Colonic mucosa (tissue), 4 donors: ENCODE results near the gene EPN1. TPM values are rescaled to one million over a fixed set of nuclear protein-coding genes. Genes with fewer than 3 reads are reported as not detected.

Source experiments
- DNase-seq: peaks from one replicate; pipeline ENCODE4 v3.0.0-alpha.2; 2020
- H3K27ac ChIP-seq: fragments of 200-600 bp; one replicate; pipeline ENCODE4 v1.8.0; 2021
- H3K27me3 ChIP-seq: fragments of 200-600 bp; one replicate; pipeline ENCODE4 v1.8.0; 2021
- H3K36me3 ChIP-seq: fragments of 200-600 bp; one replicate; pipeline ENCODE4 v1.8.0; 2021
- H3K4me1 ChIP-seq: fragments of 200-600 bp; one replicate; pipeline ENCODE4 v1.8.0; 2021; ENCODE audit warnings: mild to moderate bottlenecking
- H3K4me3 ChIP-seq: fragments of 200-600 bp; one replicate; pipeline ENCODE4 v1.8.0; 2021
- H3K9ac ChIP-seq, 2 donors: one replicate each; pipeline ENCODE4 v1.7.0; 2013; ENCODE audit warnings: control low read depth in 2 of 2, low read depth in 2 of 2, low read length in 2 of 2
- H3K9me3 ChIP-seq: fragments of 200-600 bp; one replicate; pipeline ENCODE4 v1.8.0; 2021
- CTCF ChIP-seq: fragments of 200-600 bp; IDR thresholded peaks from one replicate; pipeline ENCODE4 v1.8.0; 2022; ENCODE audit warnings: antibody characterized with exemption, mild to moderate bottlenecking
- intact Hi-C: fragments of 100-400 bp; cut with DNase I; formaldehyde crosslinking; loops from one replicate; pipeline ENCODE4 v1.14.1; 2022
- total RNA-seq, 2 donors: library from RNA; stranded (reverse); fragmentation: NEBNext Ultra II Directional in 1 of 2; extraction: Animal tissue kit (Norgen Biotek cat#: 25700) in 1 of 2; gene quantifications; one replicate each; pipeline ENCODE4 v1.2.1, GENCODE V29; 2021
- donor health status: healthy.
- donor health status: DM: no; HTN: no; CAD: no.
- donor health status: DM: no; HTN: no; CAD: no.

Gene EPN1
- total RNA-seq, 2 donors from 2014 or later = 257 to 259 TPM

- H3K9me3 ChIP-seq = no peaks in the 10 kb centered on the region
- TF ChIP-seq CTCF = no peak
- intact Hi-C loops = no loop called here
- H3K4me3 ChIP-seq = no peak overlapping the region
- H3K9ac ChIP-seq = no peak overlapping the region
- peaks cover 4% of the 10 kb centered on the region for H3K4me1 ChIP-seq
- H3K27ac ChIP-seq = no peak overlapping the region
- DNase-seq = no peak
- H3K36me3 ChIP-seq = no peaks in the 10 kb centered on the region
- H3K27me3 ChIP-seq = no peaks in the 10 kb centered on the region
These were observed 24.3 kb upstream of the EPN1 start for GRCh38 chr19:55650602-55651230.

GRCh38 chr19:55651236-55651635 lies 23.8 kb upstream of the EPN1 start:
- no peak for TF ChIP-seq CTCF
- Histone ChIP-seq H3K27ac (no peak overlapping the region), H3K4me1 (peaks cover 6% of the 10 kb centered on the region), H3K27me3 (no peaks in the 10 kb centered on the region), H3K4me3 (no peak overlapping the region), H3K9ac (no peak overlapping the region), H3K9me3 (no peaks in the 10 kb centered on the region), H3K36me3 (no peaks in the 10 kb centered on the region)
- no peak for DNase-seq
- intact Hi-C loops = no loop called here

- Histone ChIP-seq H3K4me1 (peaks cover 18% of the 10 kb centered on the region), H3K9ac (no peak overlapping the region), H3K36me3 (no peaks in the 10 kb centered on the region), H3K27me3 (no peaks in the 10 kb centered on the region), H3K9me3 (no peaks in the 10 kb centered on the region), H3K4me3 (no peak overlapping the region), H3K27ac (no peak overlapping the region)
- no peak for TF ChIP-seq CTCF
- intact Hi-C loops = no loop called here
- DNase-seq = no peak
These were observed 22.5 kb upstream of the EPN1 start for GRCh38 chr19:55652311-55653128.

- Histone ChIP-seq H3K27ac (peak overlapping the region; percentile 99), H3K36me3 (no peaks in the 10 kb centered on the region), H3K4me3 (peak overlapping the region; percentile 82), H3K4me1 (peaks cover 21% of the 10 kb centered on the region), H3K9me3 (no peaks in the 10 kb centered on the region), H3K27me3 (no peaks in the 10 kb centered on the region), H3K9ac (peak overlapping the region; percentile 62 to 82)
- intact Hi-C loops = no loop called here
- DNase-seq = peak; percentile 97
- peak; percentile 98 for TF ChIP-seq CTCF
These were observed 21.2 kb upstream of the EPN1 start for GRCh38 chr19:55653651-55654322.

- peak overlapping the region; percentile 76 to 82 for H3K9ac ChIP-seq
These were observed 20.6 kb upstream of the EPN1 start for GRCh38 chr19:55654323-55654867.

More at GRCh38 chr19:55654323-55654867, 20.6 kb upstream of the EPN1 start:
- TF ChIP-seq CTCF = no peak
- Histone ChIP-seq H3K4me1 (peaks cover 21% of the 10 kb centered on the region), H3K9me3 (no peaks in the 10 kb centered on the region), H3K27me3 (no peaks in the 10 kb centered on the region), H3K4me3 (peak overlapping the region; percentile 82), H3K36me3 (no peaks in the 10 kb centered on the region), H3K27ac (peak overlapping the region; percentile 99)
- peak; percentile 100 for DNase-seq
- intact Hi-C loops = no loop called here
